Measurements from ENCODE around the gene PARD6G.

- TF ChIP-seq CTCF (IDR thresholded peaks at IDR 0.05; ENCODE audit: poor library complexity) (no peak), EZH2 (IDR thresholded peaks at IDR 0.05; ENCODE audit: borderline replicate concordance) (no peak)
These were observed 11.3 kb upstream of the PARD6G start for GRCh38 chr18:80258640-80259039.
